Activated T-cell treated with anti-CD3 and anti-CD28 coated beads, Interleukin-2, amount 50 U/mL, for 1 hour (primary cell): ENCODE results near the gene DCDC1.
"Not testable (repeated sequence)": the region's sequence is repeated elsewhere in the genome, so short reads cannot be mapped to it uniquely, and the experiment has no call there.

Experiments
- DNase-seq: peaks from one replicate; pipeline ENCODE4 v3.0.0-alpha.2; 2020

DCDC1 gene

GRCh38 chr11:31327417-31327816, 42.1 kb downstream of the DCDC1 start:
- no peak for DNase-seq

GRCh38 chr11:31326470-31327148, 42.9 kb downstream of the DCDC1 start:
- no peak for DNase-seq

- DNase-seq, result no peak
Observed at GRCh38 chr11:31325160-31325559, 44.4 kb downstream of the DCDC1 start.

GRCh38 chr11:31323145-31323544, 46.4 kb downstream of the DCDC1 start:
- no peak for DNase-seq

GRCh38 chr11:31321494-31321893, 48.0 kb downstream of the DCDC1 start:
- DNase-seq, result not testable (repeated sequence)

- no peak for DNase-seq
Observed at GRCh38 chr11:31303644-31304180, 65.8 kb downstream of the DCDC1 start.

GRCh38 chr11:31301549-31302510, 67.7 kb downstream of the DCDC1 start:
- no peak for DNase-seq

GRCh38 chr11:31295308-31295707, 74.2 kb downstream of the DCDC1 start:
- no peak for DNase-seq

GRCh38 chr11:31273527-31273926, 96.0 kb downstream of the DCDC1 start:
- not testable (repeated sequence) for DNase-seq

GRCh38 chr11:31267720-31268119, 101.8 kb downstream of the DCDC1 start:
- DNase-seq, result no peak

- DNase-seq, result no peak
Observed at GRCh38 chr11:31264834-31265233, 104.7 kb downstream of the DCDC1 start.

GRCh38 chr11:31262761-31263160, 106.8 kb downstream of the DCDC1 start:
- no peak for DNase-seq

GRCh38 chr11:31259797-31260196, 109.7 kb downstream of the DCDC1 start:
- no peak for DNase-seq

- no peak for DNase-seq
Observed at GRCh38 chr11:31254415-31254814, 115.1 kb downstream of the DCDC1 start.

- DNase-seq, result no peak
Observed at GRCh38 chr11:31248768-31249167, 120.8 kb downstream of the DCDC1 start.

GRCh38 chr11:31247321-31247720, 122.2 kb downstream of the DCDC1 start:
- DNase-seq, result no peak

GRCh38 chr11:31246451-31247165, 122.9 kb downstream of the DCDC1 start:
- DNase-seq, result no peak

- DNase-seq, result no peak
Observed at GRCh38 chr11:31243706-31244105, 125.8 kb downstream of the DCDC1 start.

GRCh38 chr11:31240340-31240904, 129.1 kb downstream of the DCDC1 start:
- DNase-seq, result no peak

- no peak for DNase-seq
Observed at GRCh38 chr11:31237819-31238760, 131.4 kb downstream of the DCDC1 start.

GRCh38 chr11:31236143-31236542, 133.4 kb downstream of the DCDC1 start:
- DNase-seq, result no peak

- DNase-seq, result no peak
Observed at GRCh38 chr11:31233425-31233824, 136.1 kb downstream of the DCDC1 start.
